ENCODE results near the gene HLA-G. TPM values are rescaled to one million over a fixed set of nuclear protein-coding genes. Genes with fewer than 3 reads are reported as not detected.
"Not testable (repeated sequence)": the region's sequence is repeated elsewhere in the genome, so short reads cannot be mapped to it uniquely, and the experiment has no call there.

The HLA-G gene
- total and polyA plus RNA-seq, 8 donors: 5.1 to 19.5 (median 10.8) TPM

- intact Hi-C loops (cut with DNase I): no loop called here
- no peak for DNase-seq
- H3K4me3 ChIP-seq: no peak overlapping the region
- H3K9me3 ChIP-seq: peaks cover 0 to 14% of the 10 kb centered on the region in 2 donors
- H3K27ac ChIP-seq: no peak overlapping the region
- no peaks in the 10 kb centered on the region for H3K4me1 ChIP-seq
- no peak for ATAC-seq
- TF ChIP-seq CTCF (IDR thresholded peaks at IDR 0.05): no peak
- H3K36me3 ChIP-seq: no peaks in the 10 kb centered on the region
- no peaks in the 10 kb centered on the region for H3K27me3 ChIP-seq
Measured at GRCh38 chr6:29875257-29875656, 47.6 kb downstream of the HLA-G start.

DNA sequence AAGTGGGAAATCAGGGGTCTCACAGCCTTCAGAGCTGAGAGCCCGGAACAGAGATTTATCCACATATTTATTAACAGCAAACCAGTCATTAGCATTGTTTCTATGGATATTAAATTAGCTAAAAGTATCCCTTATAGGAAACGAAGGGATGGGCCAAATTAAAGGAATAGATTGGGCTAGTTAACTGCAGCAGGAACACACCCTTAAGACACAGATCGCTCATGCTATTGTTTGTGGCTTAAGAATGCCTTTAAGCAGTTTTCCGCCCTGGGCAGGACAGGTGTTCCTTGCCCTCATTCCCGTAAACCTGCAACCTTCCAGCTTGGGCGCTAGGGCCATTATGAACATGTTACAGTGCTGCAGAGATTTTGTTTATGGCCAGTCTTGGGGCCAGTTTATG lies 48.1 kb downstream of the HLA-G start:
- H3K27me3 ChIP-seq; intact Hi-C loops (cut with DNase I); H3K36me3 ChIP-seq; H3K27ac ChIP-seq; DNase-seq; H3K4me1 ChIP-seq; ATAC-seq; H3K4me3 ChIP-seq: not testable (repeated sequence)
- H3K9me3 ChIP-seq: peaks cover 0 to 14% of the 10 kb centered on the region in 2 donors

Other genes starting within 250 kb of the HLA-G start
- not detected for gene OR2H2, start 242.7 kb upstream of the HLA-G start, total RNA-seq
- gene OR2H2, start 242.7 kb upstream of the HLA-G start, polyA plus RNA-seq (ENCODE audit: insufficient read length in 6 of 6): under 1 TPM; 0.10 to 0.30 (median 0.14) TPM
- gene GABBR1, start 194.6 kb upstream of the HLA-G start, total RNA-seq: 10 to 100 TPM; 25.0 to 32.0 TPM
- 100 to 1,000 TPM in 2 of 6 donors, 10 to 100 TPM in 4; 73.5 to 122 (median 95.1) TPM for gene GABBR1, start 194.6 kb upstream of the HLA-G start, polyA plus RNA-seq (ENCODE audit: insufficient read length in 6 of 6)
- gene MOG, start 170.7 kb upstream of the HLA-G start, total RNA-seq: not detected
- under 1 TPM in 1 of 6 donors, not detected in 5; 0.10 TPM for gene MOG, start 170.7 kb upstream of the HLA-G start, polyA plus RNA-seq (ENCODE audit: insufficient read length in 6 of 6)
- not detected for gene ZFP57, start 146.7 kb upstream of the HLA-G start, total RNA-seq
- gene ZFP57, start 146.7 kb upstream of the HLA-G start, polyA plus RNA-seq (ENCODE audit: insufficient read length in 6 of 6): under 1 TPM in 2 of 6 donors, not detected in 4; 0.61 to 0.68 TPM
- 100 to 1,000 TPM in 1 of 2 donors, 10 to 100 TPM in 1; 98.3 to 197 TPM for gene HLA-F, start 104.4 kb upstream of the HLA-G start, total RNA-seq
- gene HLA-F, start 104.4 kb upstream of the HLA-G start, polyA plus RNA-seq (ENCODE audit: insufficient read length in 6 of 6): 10 to 100 TPM; 15.4 to 23.9 (median 18.1) TPM
- 1,000 to 10,000 TPM in 1 of 2 donors, 100 to 1,000 TPM in 1; 930 to 1,150 TPM for gene HLA-A, start 114.7 kb downstream of the HLA-G start, total RNA-seq
- gene HLA-A, start 114.7 kb downstream of the HLA-G start, polyA plus RNA-seq (ENCODE audit: insufficient read length in 6 of 6): 100 to 1,000 TPM; 218 to 316 (median 265) TPM
- gene POLR1H, start 233.4 kb downstream of the HLA-G start, total RNA-seq: 10 to 100 TPM; 21.3 to 24.7 TPM
- 10 to 100 TPM; 35.6 to 47.8 (median 36.9) TPM for gene POLR1H, start 233.4 kb downstream of the HLA-G start, polyA plus RNA-seq (ENCODE audit: insufficient read length in 6 of 6)
- gene PPP1R11, start 239.4 kb downstream of the HLA-G start, total RNA-seq: 10 to 100 TPM; 57.0 to 60.0 TPM
- 10 to 100 TPM; 52.0 to 58.0 (median 54.4) TPM for gene PPP1R11, start 239.4 kb downstream of the HLA-G start, polyA plus RNA-seq (ENCODE audit: insufficient read length in 6 of 6)
- gene RNF39, start 247.9 kb downstream of the HLA-G start, total RNA-seq: 1 to 10 TPM; 2.7 to 3.2 TPM
- gene RNF39, start 247.9 kb downstream of the HLA-G start, polyA plus RNA-seq (ENCODE audit: insufficient read length in 6 of 6): 1 to 10 TPM in 5 of 6 donors, under 1 TPM in 1; 0.86 to 1.6 (median 1.2) TPM

Measured in left lung (tissue), 10 donors.